Naive B cell (primary cell): ENCODE data around the gene SLCO3A1. TPM values are rescaled to one million over a fixed set of nuclear protein-coding genes. Genes with fewer than 3 reads are reported as not detected.

Source experiments
- ATAC-seq, 2 donors: fragments of 150-1000 bp; cut with Tn5 transposase; 2 replicates each; pipeline ENCODE4 v1.10.0; 2021; ENCODE audit warnings: low read depth in 2 of 2, mild to moderate bottlenecking in 2 of 2, moderate library complexity in 2 of 2
- DNase-seq: peaks from one replicate; pipeline ENCODE4 v3.0.0; 2022
- H3K27ac Mint-ChIP-seq, 6 donors: one replicate each; pipeline ENCODE4 v1.8.0; 2020 to 2022; ENCODE audit warnings: mild to moderate bottlenecking in 6 of 6, mixed read lengths in 6 of 6, moderate library complexity in 5 of 6, inconsistent platforms in 2 of 6
- H3K27me3 Mint-ChIP-seq, 3 donors: one replicate each; pipeline ENCODE4 v1.8.0; 2021 to 2022; ENCODE audit warnings: mixed read lengths in 3 of 3, mild to moderate bottlenecking in 1 of 3
- H3K36me3 Mint-ChIP-seq, 2 donors: one replicate each; pipeline ENCODE4 v1.8.0; 2020 to 2022; ENCODE audit warnings: mixed read lengths in 2 of 2, inconsistent platforms in 1 of 2, mild to moderate bottlenecking in 1 of 2
- H3K4me1 Mint-ChIP-seq, 3 donors: one replicate each; pipeline ENCODE4 v1.8.0; 2020 to 2022; ENCODE audit warnings: mixed read lengths in 3 of 3, inconsistent platforms in 1 of 3, mild to moderate bottlenecking in 1 of 3, moderate library complexity in 1 of 3
- H3K4me3 Mint-ChIP-seq, 8 donors: one replicate each; pipeline ENCODE4 v1.8.0; 2020 to 2022; ENCODE audit warnings: mild to moderate bottlenecking in 8 of 8, mixed read lengths in 8 of 8, moderate library complexity in 8 of 8, inconsistent platforms in 2 of 8
- H3K9me3 Mint-ChIP-seq, 7 donors: one replicate each; pipeline ENCODE4 v1.8.0; 2020 to 2022; ENCODE audit warnings: mixed read lengths in 7 of 7, mild to moderate bottlenecking in 5 of 7, inconsistent platforms in 2 of 7, moderate library complexity in 1 of 7
- polyA plus RNA-seq, 6 donors: library from polyadenylated mRNA; unstranded; fragments of 300-500 nt; fragmentation: Illumina TruSeq; gene quantifications; one replicate each; pipeline ENCODE4 v1.2.3, GENCODE V29; 2021; ENCODE audit warnings: low read depth in 6 of 6

SLCO3A1 gene
- polyA plus RNA-seq, result under 1 TPM in 4 of 6 donors, not detected in 2; 0.25 to 0.73 (median 0.47) TPM

DNA sequence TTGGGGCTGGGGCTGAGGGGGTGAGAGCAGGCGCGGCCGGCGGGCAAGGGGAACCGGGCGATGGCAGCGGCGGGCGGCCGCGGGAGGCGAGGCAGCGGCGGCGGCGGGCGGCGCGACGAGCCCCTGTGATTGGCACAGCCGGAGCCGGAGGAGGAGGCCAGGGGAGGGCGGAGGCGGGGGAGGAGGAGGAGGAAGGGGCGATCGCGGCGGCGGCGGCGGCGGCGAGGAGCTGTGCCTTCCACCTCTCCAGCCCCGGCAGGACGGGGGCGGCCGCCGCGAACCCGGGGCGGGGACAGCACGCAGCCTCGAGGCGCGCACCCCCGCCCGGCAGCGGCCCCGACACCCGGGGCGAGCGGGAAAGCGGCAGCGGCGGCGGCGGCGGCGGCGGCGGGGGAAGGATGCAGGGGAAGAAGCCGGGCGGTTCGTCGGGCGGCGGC, at the start of gene SLCO3A1:
Gene SLCO3A1, plus strand, starts transcription at position 198 of the 437 bp plus-strand sequence.
- Mint-ChIP-seq H3K4me3 (peak within 1 kb of the TSS; percentile 52 to 83 (median 61)), H3K36me3 (peaks cover 0 to 10% of the 10 kb centered on the region in 2 donors), H3K27me3 (peaks cover 65 to 70% (median 67%) of the 10 kb centered on the region in 3 donors), H3K9me3 (peaks cover 2 to 20% (median 5%) of the 10 kb centered on the region in 7 donors), H3K4me1 (peaks cover 20 to 29% (median 23%) of the 10 kb centered on the region in 3 donors), H3K27ac (no peak within 1 kb of the TSS)
- ATAC-seq, result peak; percentile 23 to 35
- no peak for DNase-seq

DNA sequence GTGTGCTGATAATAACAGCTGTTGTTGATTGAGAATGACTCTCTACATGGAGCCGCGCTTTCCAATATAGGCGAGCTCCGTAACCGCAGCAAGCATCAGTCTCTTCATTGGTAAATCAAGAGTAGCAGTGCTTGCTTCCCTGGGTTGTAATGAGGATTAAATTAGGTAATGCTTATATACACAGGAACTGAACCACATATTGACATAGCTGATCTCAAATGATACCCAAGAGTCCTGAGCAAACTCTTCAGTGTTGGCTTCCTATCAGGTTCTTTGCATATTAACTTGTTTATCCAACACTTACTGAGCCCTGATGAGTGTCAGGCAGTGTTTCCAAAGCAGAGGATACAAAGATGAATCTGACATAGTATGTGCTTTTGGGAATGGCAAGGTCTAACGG, 46.4 kb upstream of the SLCO3A1 start:
- H3K36me3 Mint-ChIP-seq, result peaks cover 0 to 6% of the 10 kb centered on the region in 2 donors
- no peak overlapping the region for H3K27ac Mint-ChIP-seq
- no peak overlapping the region for H3K4me3 Mint-ChIP-seq
- DNase-seq, result no peak
- peaks cover 0 to 29% (median 14%) of the 10 kb centered on the region in 3 donors for H3K27me3 Mint-ChIP-seq
- peaks cover 0 to 3% (median 2%) of the 10 kb centered on the region in 3 donors for H3K4me1 Mint-ChIP-seq
- peaks cover 3 to 20% (median 8%) of the 10 kb centered on the region in 7 donors for H3K9me3 Mint-ChIP-seq
- no peak for ATAC-seq

DNA sequence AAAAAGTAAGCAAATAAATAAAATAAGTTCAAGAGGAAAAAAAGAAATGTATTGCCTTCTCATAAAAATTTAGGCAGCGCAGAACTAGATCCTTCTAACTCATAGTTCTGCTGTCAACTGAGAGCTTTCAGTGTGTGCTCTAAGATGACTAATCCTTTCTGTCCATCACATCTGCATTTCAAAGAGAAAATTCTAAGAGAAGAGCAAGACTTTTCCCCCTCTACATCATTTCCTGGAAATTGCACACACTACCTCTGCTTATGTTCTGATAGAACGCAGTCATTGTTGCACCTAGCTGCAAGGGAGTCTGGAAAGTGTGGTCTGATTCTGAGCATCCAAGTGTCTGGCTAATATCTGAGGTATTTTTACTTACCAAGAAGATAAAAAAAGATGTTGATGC, 39.6 kb upstream of the SLCO3A1 start:
- H3K9me3 Mint-ChIP-seq, result peaks cover 10 to 29% (median 18%) of the 10 kb centered on the region in 7 donors
- H3K4me1 Mint-ChIP-seq, result no peaks in the 10 kb centered on the region
- DNase-seq (no peak), ATAC-seq (no peak)
- no peaks in the 10 kb centered on the region for H3K36me3 Mint-ChIP-seq
- H3K27ac Mint-ChIP-seq, result no peak overlapping the region
- no peak overlapping the region for H3K4me3 Mint-ChIP-seq
- H3K27me3 Mint-ChIP-seq, result peaks cover 0 to 7% (median 0%) of the 10 kb centered on the region in 3 donors

DNA sequence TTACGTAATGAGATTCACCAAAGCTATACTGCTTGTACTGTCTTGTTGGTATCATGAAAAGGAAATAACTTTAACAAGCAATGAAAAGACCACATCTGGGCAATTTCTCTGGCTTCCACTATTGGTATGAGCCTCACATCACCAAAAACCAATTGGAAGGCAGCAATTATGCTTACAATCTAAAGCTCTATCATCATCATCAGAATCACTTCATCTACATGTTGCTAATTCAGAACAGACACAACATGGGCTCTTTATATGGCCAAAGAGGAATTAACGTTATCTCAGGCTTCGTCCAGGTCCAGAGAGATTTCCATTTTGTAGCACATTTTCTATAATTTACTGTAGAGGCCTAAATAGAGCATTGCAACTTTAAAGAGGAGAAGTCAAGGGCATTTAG, 36.6 kb upstream of the SLCO3A1 start:
- no peak overlapping the region for H3K4me3 Mint-ChIP-seq
- H3K4me1 Mint-ChIP-seq, result no peaks in the 10 kb centered on the region
- H3K27ac Mint-ChIP-seq, result no peak overlapping the region
- DNase-seq (no peak), ATAC-seq (no peak)
- H3K36me3 Mint-ChIP-seq, result no peaks in the 10 kb centered on the region
- peaks cover 9 to 26% (median 13%) of the 10 kb centered on the region in 7 donors for H3K9me3 Mint-ChIP-seq
- peaks cover 0 to 11% (median 4%) of the 10 kb centered on the region in 3 donors for H3K27me3 Mint-ChIP-seq

DNA sequence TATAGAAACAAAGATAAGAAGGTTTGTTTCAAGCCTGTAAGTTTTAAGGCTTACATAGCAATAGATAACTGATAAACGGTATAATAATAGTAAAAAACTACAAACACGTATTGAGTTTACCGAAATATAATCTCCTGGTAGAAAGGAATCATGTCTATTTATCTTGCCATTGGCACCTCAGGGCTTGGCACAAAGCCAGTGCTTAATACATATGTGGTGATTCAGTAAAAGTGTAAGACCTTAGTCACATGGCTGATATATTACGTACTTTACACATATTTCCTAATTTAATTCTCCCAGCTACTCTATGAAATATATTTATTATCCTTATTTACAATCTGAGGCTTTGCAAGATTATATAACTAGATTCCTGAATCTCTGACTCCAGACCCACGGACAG, 32.0 kb upstream of the SLCO3A1 start:
- no peak for ATAC-seq
- Mint-ChIP-seq H3K36me3 (no peaks in the 10 kb centered on the region), H3K27me3 (peaks cover 4 to 11% (median 11%) of the 10 kb centered on the region in 3 donors), H3K4me3 (no peak overlapping the region), H3K27ac (no peak overlapping the region), H3K9me3 (peaks cover 0 to 10% (median 4%) of the 10 kb centered on the region in 7 donors), H3K4me1 (no peaks in the 10 kb centered on the region)
- no peak for DNase-seq

DNA sequence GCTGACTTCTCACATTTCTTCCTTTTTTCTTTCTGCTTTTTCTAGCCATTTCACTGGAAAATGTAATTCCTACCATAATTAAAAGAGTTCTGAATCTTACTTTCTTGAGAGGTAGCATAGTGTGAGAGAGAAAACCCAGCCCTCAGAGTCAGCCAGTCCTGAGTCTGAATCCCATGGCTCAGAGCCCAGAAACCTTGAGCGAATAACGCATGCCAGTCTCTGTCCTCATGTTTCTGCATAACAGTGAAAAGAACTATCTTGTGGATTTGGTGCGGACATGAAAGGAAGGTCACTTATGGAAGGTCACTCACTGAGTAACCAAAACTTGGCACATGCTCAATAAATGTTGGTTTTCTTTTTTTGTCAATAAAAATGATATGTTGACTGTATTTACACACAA, 29.3 kb upstream of the SLCO3A1 start:
- Mint-ChIP-seq H3K4me3 (no peak overlapping the region), H3K9me3 (peaks cover 0 to 6% (median 4%) of the 10 kb centered on the region in 7 donors), H3K4me1 (no peaks in the 10 kb centered on the region), H3K27me3 (peaks cover 9 to 11% (median 10%) of the 10 kb centered on the region in 3 donors), H3K36me3 (no peaks in the 10 kb centered on the region), H3K27ac (peak overlapping the region in 1 of 6 donors; percentile 30)
- ATAC-seq (no peak), DNase-seq (no peak)

DNA sequence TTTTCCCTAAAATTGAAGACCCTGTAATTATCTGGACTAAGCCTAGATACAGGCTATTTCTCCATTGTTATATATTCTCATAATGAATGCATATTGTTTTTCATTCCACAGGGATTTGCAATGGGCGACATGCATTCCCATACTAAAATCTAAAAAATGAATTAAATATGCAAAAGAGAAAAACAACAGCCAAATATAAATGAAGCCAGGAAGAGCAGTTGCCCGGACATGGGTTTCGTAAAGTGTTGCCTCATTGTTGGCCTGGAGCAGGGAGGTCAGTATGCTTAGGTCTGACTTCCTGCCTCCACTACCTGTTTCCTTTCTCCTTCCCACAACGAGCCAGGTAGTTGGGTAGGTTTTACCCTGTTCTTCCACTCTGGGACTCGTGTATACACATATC, 27.1 kb upstream of the SLCO3A1 start:
- ATAC-seq (no peak), DNase-seq (no peak)
- Mint-ChIP-seq H3K4me3 (no peak overlapping the region), H3K27ac (no peak overlapping the region), H3K4me1 (no peaks in the 10 kb centered on the region), H3K36me3 (no peaks in the 10 kb centered on the region), H3K9me3 (peaks cover 0 to 4% (median 0%) of the 10 kb centered on the region in 7 donors), H3K27me3 (peaks cover 0 to 18% (median 8%) of the 10 kb centered on the region in 3 donors)

DNA sequence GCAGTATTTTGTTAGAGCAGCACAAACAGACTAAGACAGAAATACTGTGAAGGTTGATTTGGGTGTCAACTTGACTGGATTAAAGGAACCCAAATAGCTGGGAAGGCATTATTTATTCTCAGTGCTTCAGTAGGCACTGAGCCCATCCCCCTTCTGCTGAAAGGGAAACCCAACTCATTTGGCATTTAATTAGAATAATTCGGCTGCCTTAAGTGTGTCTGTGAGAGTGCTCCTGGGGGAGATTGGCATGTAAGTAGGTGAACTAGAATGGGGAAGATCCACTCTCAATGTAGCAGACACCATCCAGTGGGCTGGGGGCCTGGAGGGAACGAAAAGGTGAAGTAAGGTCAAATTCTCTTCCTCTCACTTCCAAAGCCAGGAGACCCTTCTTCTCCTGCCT, 20.5 kb upstream of the SLCO3A1 start:
- DNase-seq (no peak), ATAC-seq (no peak)
- Mint-ChIP-seq H3K27me3 (peaks cover 15 to 34% (median 18%) of the 10 kb centered on the region in 3 donors), H3K4me3 (no peak overlapping the region), H3K27ac (no peak overlapping the region), H3K4me1 (no peaks in the 10 kb centered on the region), H3K9me3 (peaks cover 0 to 10% (median 4%) of the 10 kb centered on the region in 7 donors), H3K36me3 (no peaks in the 10 kb centered on the region)

DNA sequence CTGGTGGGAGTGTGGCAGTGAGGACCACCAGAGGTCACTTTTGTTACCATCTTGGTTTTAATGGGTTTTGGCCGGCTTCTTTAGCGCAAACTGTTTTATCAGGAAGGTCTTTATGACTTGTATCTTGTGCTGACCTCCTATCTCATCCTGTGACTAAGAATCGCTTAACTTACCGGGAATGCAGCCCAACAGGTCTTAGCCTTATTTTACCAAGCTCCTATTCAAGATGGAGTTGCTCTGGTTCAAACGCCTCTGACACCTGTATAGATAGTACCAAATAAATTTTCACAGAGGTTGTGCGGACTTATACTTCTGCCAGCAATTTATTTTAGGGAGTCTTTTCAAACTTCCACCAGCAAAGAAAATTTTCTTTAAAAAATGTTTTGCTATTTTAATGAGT, 13.6 kb upstream of the SLCO3A1 start:
- no peaks in the 10 kb centered on the region for H3K36me3 Mint-ChIP-seq
- no peaks in the 10 kb centered on the region for H3K4me1 Mint-ChIP-seq
- H3K27me3 Mint-ChIP-seq, result peaks cover 21 to 28% (median 23%) of the 10 kb centered on the region in 3 donors
- no peak overlapping the region for H3K27ac Mint-ChIP-seq
- ATAC-seq (no peak), DNase-seq (no peak)
- H3K9me3 Mint-ChIP-seq, result peaks cover 0 to 25% (median 6%) of the 10 kb centered on the region in 7 donors
- no peak overlapping the region for H3K4me3 Mint-ChIP-seq

DNA sequence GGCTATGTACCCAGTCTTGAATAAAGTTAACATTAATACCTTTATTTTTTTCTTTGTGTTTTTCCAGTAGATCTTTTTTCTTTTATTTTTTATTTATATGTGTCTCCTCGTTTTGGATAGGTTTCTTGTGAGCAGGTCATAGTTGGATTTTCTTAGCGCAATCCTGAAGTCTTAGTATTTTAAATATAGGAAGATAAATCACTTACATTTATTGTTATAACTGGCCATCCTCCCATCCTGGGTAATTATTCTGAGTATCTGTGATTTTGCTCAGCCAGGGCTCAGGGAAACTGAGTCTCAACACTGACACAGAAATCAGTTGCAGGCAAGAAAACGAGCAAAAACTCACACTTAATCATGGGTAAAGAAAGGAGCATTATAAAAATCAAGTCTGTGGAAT, 11.6 kb upstream of the SLCO3A1 start:
- no peak for ATAC-seq
- peaks cover 0 to 25% (median 4%) of the 10 kb centered on the region in 7 donors for H3K9me3 Mint-ChIP-seq
- no peak overlapping the region for H3K27ac Mint-ChIP-seq
- H3K36me3 Mint-ChIP-seq, result no peaks in the 10 kb centered on the region
- H3K4me1 Mint-ChIP-seq, result no peaks in the 10 kb centered on the region
- no peak for DNase-seq
- H3K4me3 Mint-ChIP-seq, result no peak overlapping the region
- peaks cover 32 to 40% (median 39%) of the 10 kb centered on the region in 3 donors for H3K27me3 Mint-ChIP-seq

DNA sequence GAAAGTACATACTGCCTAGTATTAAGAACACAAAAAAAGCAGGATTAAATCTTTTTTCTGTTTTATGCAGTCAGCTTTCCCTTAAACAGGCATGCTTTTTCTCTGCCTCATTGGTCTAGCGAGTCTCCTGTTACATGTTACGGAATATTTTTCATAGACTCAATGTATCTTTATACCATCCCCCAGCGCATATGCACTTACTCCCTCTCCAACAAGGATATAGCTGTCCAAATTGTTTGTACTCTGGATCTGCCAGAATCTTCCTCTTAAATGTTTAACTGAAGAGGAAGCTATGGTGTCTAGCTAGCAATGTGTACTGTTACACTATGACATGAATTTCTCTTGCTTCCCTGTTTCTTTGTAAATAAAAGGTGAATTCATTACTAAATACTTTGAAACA, 9.2 kb upstream of the SLCO3A1 start:
- Mint-ChIP-seq H3K4me3 (no peak overlapping the region), H3K36me3 (peaks cover 0 to 7% of the 10 kb centered on the region in 2 donors), H3K4me1 (peaks cover 0 to under 1% (median 0%) of the 10 kb centered on the region in 3 donors), H3K9me3 (peaks cover 0 to 34% (median 6%) of the 10 kb centered on the region in 7 donors), H3K27me3 (peaks cover 45 to 56% (median 55%) of the 10 kb centered on the region in 3 donors), H3K27ac (no peak overlapping the region)
- DNase-seq (no peak), ATAC-seq (no peak)

DNA sequence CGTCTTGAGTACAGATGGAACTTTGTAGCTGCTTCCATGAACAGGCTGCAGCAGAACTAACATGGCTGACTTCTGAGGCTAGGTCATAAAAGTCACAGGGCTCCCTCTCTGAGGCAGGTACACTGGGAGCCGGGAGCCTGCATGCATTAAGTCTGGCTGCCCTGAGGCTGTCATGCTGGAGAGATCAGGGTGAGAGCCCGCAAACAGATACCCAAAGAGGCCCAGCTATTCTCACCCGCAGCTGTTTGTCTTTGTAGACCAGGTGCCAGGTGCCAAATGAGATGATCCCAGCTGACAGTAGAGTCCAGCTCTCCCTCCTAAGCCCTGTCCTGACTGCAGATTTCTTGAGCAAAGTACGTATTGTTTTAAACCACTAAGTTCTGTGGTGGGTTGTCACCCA, 8.6 kb upstream of the SLCO3A1 start:
- H3K36me3 Mint-ChIP-seq, result peaks cover 0 to 7% of the 10 kb centered on the region in 2 donors
- H3K27ac Mint-ChIP-seq, result no peak overlapping the region
- H3K27me3 Mint-ChIP-seq, result peaks cover 51 to 62% (median 61%) of the 10 kb centered on the region in 3 donors

DNA sequence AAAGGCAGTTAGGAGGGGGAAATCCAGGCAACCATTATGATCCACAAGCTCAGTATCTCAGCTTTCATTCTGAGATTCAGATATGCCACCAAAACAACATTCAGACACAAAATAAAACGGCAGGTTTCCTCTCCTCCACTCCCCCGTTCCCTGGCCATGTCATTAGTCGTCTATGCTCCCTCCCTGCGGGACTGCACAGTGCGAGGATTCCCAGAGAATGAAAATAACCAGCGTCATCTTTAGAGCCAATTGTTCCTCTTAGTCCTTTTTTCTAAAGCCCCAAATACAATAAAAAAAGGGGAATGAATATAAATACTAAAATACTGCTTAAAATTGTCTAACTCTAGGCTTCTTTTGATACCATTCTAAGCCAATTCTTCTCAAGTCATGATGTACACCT, 7.8 kb upstream of the SLCO3A1 start:
- H3K9me3 Mint-ChIP-seq, result peaks cover 2 to 39% (median 12%) of the 10 kb centered on the region in 7 donors
- H3K27me3 Mint-ChIP-seq, result peaks cover 54 to 69% (median 69%) of the 10 kb centered on the region in 3 donors
- DNase-seq, result no peak
- no peak overlapping the region for H3K4me3 Mint-ChIP-seq
- H3K27ac Mint-ChIP-seq, result no peak overlapping the region
- ATAC-seq, result no peak
- peaks cover 0 to 7% (median 0%) of the 10 kb centered on the region in 3 donors for H3K4me1 Mint-ChIP-seq
- peaks cover 0 to 7% of the 10 kb centered on the region in 2 donors for H3K36me3 Mint-ChIP-seq

More for the DNA sequence above, 8.6 kb upstream of the SLCO3A1 start:
- Mint-ChIP-seq H3K9me3 (peaks cover 1 to 37% (median 10%) of the 10 kb centered on the region in 7 donors), H3K4me3 (no peak overlapping the region), H3K4me1 (peaks cover 0 to 6% (median 0%) of the 10 kb centered on the region in 3 donors)
- no peak for ATAC-seq
- no peak for DNase-seq

DNA sequence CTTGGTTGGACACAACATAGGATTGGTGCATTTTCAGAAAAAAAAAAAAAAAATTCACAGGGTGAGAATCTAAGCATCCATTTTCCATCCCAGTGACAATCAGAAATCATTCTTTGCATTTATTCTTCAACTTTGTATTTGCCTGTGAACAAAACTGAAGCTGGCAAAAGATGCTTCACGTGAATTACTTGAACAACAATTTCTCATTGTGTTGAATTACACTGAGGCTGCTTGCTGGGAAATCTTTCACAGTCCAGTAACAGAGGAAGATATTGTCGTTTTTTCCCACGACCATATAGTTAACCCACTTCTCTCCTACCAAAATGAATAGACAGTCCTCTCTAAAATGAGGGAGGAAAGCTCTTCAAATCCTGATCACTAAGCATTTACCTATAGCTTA, 4.3 kb upstream of the SLCO3A1 start:
- H3K4me1 Mint-ChIP-seq, result peaks cover 7 to 8% (median 8%) of the 10 kb centered on the region in 3 donors
- ATAC-seq (no peak), DNase-seq (no peak)
- peaks cover 65 to 83% (median 82%) of the 10 kb centered on the region in 3 donors for H3K27me3 Mint-ChIP-seq
- peaks cover 0 to 17% of the 10 kb centered on the region in 2 donors for H3K36me3 Mint-ChIP-seq
- H3K9me3 Mint-ChIP-seq, result peaks cover 2 to 14% (median 3%) of the 10 kb centered on the region in 7 donors
- H3K27ac Mint-ChIP-seq, result no peak overlapping the region
- H3K4me3 Mint-ChIP-seq, result no peak overlapping the region
